ENCODE data around the gene TFDP1.
"Not testable (repeated sequence)": the region's sequence is repeated elsewhere in the genome, so short reads cannot be mapped to it uniquely, and the experiment has no call there.

Gene TFDP1

GRCh38 chr13:113576597-113576996 lies 8.0 kb upstream of the TFDP1 start:
- no peak for DNase-seq

GRCh38 chr13:113577881-113578435 lies 6.6 kb upstream of the TFDP1 start:
- DNase-seq, result no peak

- DNase-seq, result no peak
These were observed 4.9 kb upstream of the TFDP1 start for GRCh38 chr13:113579686-113580085.

- DNase-seq, result no peak
These were observed 2.7 kb upstream of the TFDP1 start for GRCh38 chr13:113581871-113582270.

- no peak for DNase-seq
These were observed 1.5 kb upstream of the TFDP1 start for GRCh38 chr13:113582841-113583631.

- peak; percentile 23 for DNase-seq
These were observed 518 bp downstream of the TFDP1 start for GRCh38 chr13:113584870-113585671.

GRCh38 chr13:113585896-113586295 lies 1.3 kb downstream of the TFDP1 start:
- no peak for DNase-seq

GRCh38 chr13:113586661-113587479 lies 2.3 kb downstream of the TFDP1 start:
- no peak for DNase-seq

GRCh38 chr13:113588394-113589111 lies 4.0 kb downstream of the TFDP1 start:
- no peak for DNase-seq

- no peak for DNase-seq
These were observed 4.9 kb downstream of the TFDP1 start for GRCh38 chr13:113589251-113589960.

- DNase-seq, result no peak
These were observed 5.4 kb downstream of the TFDP1 start for GRCh38 chr13:113589961-113590339.

- no peak for DNase-seq
These were observed 7.2 kb downstream of the TFDP1 start for GRCh38 chr13:113591750-113592149.

GRCh38 chr13:113592571-113592970 lies 8.0 kb downstream of the TFDP1 start:
- peak; percentile 13 for DNase-seq

GRCh38 chr13:113594066-113594821 lies 9.7 kb downstream of the TFDP1 start:
- DNase-seq, result not testable (repeated sequence)

GRCh38 chr13:113595131-113595530 lies 10.6 kb downstream of the TFDP1 start:
- no peak for DNase-seq

GRCh38 chr13:113596321-113597200 lies 12.0 kb downstream of the TFDP1 start:
- no peak for DNase-seq

- DNase-seq, result no peak
These were observed 13.0 kb downstream of the TFDP1 start for GRCh38 chr13:113597391-113598080.

GRCh38 chr13:113598081-113598410 lies 13.5 kb downstream of the TFDP1 start:
- no peak for DNase-seq

GRCh38 chr13:113598481-113598880 lies 13.9 kb downstream of the TFDP1 start:
- DNase-seq, result no peak

Data from EL (cell line).